Right hindlimb (tissue), 1 donor: ENCODE results near the gene SIL1.
"Not testable (repeated sequence)": the region's sequence is repeated elsewhere in the genome, so short reads cannot be mapped to it uniquely, and the experiment has no call there.

Experiments
- DNase-seq: peaks from one replicate; pipeline ENCODE4 v3.0.0-alpha.2; 2018

The SIL1 gene

DNA sequence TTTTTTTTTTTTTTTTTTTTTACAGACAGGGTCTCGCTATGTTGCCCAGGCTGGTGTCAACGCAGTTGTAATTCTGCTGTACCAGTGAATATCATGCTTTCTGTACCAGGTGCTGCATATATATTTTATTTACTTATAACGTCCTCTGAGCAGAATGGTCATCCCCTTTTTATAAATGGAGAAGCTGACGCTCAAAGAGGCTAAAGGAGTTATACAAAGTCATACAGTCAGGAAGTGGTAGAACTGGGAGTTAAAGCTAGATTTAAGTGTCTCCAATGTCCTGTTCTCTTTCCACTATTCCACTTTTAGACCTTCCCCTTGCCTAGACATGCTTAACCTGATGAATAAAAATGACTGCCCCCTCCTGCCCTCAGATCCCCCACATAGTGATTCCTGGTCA lies 1.2 kb upstream of the SIL1 start:
- no peak for DNase-seq

GRCh38 chr5:139196296-139196956 lies 1.7 kb downstream of the SIL1 start:
- DNase-seq: no peak

GRCh38 chr5:139194486-139194885 lies 3.7 kb downstream of the SIL1 start:
- DNase-seq: no peak

DNA sequence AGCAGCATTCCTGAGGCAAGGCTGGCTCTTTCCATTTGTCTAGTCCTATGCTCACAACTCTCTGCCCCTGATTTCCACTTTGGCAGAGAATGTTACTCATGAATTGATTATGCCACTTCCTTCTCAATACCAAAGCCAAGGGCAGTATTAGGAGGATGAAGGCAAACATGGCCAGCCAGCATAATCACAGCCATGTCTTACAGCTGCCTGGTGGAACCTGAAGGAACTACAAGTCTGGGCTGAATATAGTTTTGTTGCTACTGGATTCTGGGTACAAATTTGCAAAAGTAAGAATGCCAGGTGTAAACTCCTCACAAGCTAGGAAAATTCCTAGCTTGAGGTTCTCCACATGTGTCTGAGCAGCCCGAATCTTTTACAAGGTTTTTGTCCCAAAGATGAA lies 4.2 kb downstream of the SIL1 start:
- no peak for DNase-seq

- DNase-seq: not testable (repeated sequence)
Observed at GRCh38 chr5:139192906-139193305, 5.3 kb downstream of the SIL1 start.

DNA sequence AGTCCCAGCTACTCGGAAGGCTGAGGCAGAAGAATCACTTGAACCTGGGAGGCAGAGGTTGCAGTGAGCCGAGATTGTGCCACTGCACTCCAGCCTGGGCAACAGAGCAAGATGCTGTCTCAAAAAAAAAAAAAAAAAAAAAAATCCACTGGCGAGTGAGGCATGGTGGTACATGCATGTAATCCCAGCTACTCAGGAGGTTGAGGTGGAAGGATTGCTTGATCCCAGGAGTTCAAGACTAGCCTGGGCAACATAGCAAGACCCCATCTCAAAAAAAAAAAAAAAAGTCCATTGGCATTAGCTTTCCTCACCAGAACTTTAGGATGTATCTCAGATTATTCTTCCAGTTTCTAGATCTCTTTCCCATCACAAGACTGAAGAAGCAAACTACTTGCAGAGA lies 6.2 kb downstream of the SIL1 start:
- DNase-seq: not testable (repeated sequence)

- no peak for DNase-seq
Observed at GRCh38 chr5:139190125-139190524, 8.0 kb downstream of the SIL1 start.

GRCh38 chr5:139188558-139189270 lies 9.5 kb downstream of the SIL1 start:
- DNase-seq: no peak

- no peak for DNase-seq
Observed at GRCh38 chr5:139186752-139187326, 11.3 kb downstream of the SIL1 start.

DNA sequence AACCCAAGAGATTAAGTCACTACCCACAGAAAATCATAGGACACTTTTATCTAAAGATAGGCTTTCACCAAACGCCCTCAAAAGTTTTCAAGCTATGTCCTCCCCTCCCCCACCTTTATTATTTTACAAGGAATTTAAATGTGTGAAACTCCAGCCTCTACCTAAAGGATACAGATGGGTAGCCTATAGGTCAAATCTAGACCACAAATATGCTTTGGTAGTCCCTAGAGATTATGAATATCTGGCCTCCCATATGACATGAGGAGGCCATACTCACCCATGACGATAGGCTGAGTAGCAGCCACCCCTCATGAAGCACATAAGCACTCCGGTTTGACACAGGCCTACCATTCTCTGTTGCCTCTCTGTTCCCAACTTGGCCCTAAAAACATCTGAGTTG lies 11.9 kb downstream of the SIL1 start:
- DNase-seq: no peak

DNA sequence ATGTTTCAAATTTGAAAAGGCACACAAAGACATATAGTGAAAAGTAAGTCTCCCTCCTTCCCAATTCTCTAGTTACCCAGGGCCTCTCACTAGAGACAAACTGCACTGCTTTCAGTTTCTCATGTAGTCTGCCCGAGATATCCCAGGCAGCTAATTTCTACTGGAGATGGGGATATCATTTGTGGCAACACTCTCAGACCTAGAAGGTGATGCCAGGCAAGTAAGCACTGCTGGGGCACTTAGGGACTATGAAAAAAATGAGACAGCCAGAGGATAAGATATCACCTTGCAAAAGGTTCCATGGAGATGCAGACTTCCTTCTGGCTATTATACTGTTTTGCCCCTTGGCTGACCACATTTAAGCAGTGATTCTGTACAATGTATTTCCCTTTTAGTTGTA lies 12.6 kb downstream of the SIL1 start:
- no peak for DNase-seq

- DNase-seq: no peak
Observed at GRCh38 chr5:139183502-139183901, 14.7 kb downstream of the SIL1 start.

DNA sequence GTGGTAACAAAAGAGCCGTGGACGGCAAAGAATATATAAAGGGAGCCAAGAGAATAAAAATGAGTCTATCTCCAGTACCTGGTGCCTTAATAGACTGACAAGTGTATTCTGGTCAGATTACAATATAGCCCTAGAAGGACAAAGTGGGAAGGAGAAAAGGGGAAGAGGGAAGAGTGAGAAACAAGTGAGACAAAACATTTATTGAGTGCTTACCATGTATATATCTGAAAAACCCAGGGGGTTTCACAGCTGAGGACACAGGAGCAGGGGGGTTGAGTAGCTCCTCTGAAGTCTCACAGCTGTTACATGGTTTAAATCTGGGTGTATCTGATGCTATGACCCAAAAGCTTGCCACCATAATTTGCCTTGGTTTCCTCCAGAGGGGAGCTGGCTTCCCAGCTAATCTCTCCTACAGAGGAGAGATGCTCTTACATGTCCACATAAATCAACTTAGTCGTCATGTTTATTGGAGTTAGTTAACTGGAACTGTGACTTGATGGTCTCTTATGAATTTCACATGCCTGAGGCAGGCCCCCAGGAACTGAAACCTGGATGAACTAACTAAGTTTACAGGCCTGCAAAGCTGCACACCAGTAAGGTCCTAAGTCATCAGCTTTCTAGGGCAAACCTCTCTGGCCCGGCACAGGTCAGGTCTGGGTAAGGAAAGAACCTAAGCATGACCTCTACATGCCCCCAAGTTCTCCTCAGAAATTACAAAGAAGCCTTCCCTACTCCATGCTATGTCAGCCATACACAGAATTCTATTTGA lies 15.5 kb downstream of the SIL1 start:
- no peak for DNase-seq

GRCh38 chr5:139181835-139182452 lies 16.2 kb downstream of the SIL1 start:
- DNase-seq: no peak

DNA sequence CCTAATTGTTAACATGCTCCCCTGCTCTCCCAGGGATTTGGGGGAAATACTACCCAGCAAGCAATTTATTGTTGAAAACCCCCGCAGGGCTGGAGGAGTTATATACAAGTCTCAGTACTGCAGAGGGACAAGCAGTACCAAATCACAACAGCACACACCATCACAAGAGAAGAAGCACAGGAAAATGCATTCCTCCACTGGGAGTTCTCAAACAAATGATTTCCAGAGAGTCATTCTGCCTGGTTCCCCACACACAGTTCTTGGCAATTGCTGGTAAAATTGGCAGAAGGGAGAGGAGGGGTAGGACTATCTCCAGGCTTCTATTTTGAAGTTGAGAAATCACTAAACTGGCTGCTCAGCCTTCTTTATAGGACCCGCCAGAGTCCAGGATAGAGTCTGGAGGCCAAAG lies 16.8 kb downstream of the SIL1 start:
- no peak for DNase-seq

- no peak for DNase-seq
Observed at GRCh38 chr5:139180850-139181249, 17.3 kb downstream of the SIL1 start.

GRCh38 chr5:139179778-139180513 lies 18.2 kb downstream of the SIL1 start:
- not testable (repeated sequence) for DNase-seq

- DNase-seq: no peak
Observed at GRCh38 chr5:139178935-139179334, 19.2 kb downstream of the SIL1 start.

DNA sequence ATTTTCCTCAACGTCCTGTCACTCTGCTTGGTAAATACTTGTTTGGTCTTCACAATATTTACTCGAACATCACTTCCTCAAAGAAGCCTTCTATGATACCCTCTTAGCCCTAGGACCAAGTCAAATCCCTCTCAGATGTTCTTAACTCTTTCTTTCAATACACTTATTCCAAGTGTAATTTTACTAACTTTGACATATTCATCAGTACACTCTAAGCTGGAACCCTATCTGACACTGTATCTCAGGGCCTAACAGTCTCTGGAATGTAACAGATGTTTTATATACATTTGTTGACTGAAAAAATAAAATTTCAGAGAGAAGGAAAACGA lies 19.6 kb downstream of the SIL1 start:
- DNase-seq: no peak

DNA sequence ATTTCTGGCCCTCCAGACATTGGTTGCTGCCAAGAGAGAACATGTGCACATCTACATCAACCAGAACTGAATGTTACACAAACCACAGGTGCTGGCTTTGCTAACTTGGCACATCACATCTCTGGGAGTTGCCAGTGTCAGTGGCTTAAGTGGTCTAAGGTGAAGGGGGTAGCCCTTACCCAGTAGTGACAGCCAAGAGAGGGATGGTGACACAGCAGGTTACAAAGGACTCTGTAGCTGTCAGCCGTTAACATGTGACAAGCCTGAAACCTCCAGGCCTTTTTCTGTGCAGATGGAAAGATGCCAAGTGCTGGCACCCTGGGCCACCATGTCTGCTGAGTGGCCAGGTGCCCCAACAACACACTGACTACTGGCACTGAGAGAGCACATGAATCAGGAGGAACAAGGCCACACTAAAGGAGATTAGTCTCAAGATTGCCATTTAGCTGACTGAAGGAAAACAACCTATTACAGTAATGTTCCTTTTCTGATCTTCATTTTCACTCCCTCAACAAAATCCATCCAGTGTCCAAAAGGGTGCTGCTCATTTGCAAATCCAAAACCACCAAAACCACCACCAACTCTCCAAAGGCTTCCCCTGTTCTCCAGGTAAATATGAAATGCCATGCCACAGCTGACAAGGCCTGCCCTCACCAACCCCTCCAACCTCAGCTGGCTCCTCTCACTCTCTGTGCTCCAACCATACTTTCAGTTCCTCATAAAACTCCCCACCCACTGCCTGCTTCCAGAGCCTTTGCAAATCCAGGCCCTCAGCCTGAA lies 20.2 kb downstream of the SIL1 start:
- DNase-seq: peak; percentile 40

GRCh38 chr5:139177281-139177680 lies 20.9 kb downstream of the SIL1 start:
- DNase-seq: not testable (repeated sequence)

- DNase-seq: not testable (repeated sequence)
Observed at GRCh38 chr5:139174382-139174781, 23.8 kb downstream of the SIL1 start.
